K562 (cell line): Measurements from ENCODE around the gene LRP1B. TPM values are rescaled to one million over a fixed set of nuclear protein-coding genes. Genes with fewer than 3 reads are reported as not detected.
"Not testable (repeated sequence)": the region's sequence is repeated elsewhere in the genome, so short reads cannot be mapped to it uniquely, and the experiment has no call there.

Experiments
- ATAC-seq: fragments of 200-7000 bp; cut with Tn5 transposase; 3 replicates; pipeline ENCODE4 v1.9.1; 2020; ENCODE audit warnings: moderate library complexity
- BruUV-seq: library from RNA; stranded (reverse); fragments of 400-500 nt; replicated peaks from 2 replicates; lab custom pipeline; 2021; lab: Mats Ljungman, UMichigan
- CTCF ChIA-PET: fragments of 300-600 bp; formaldehyde crosslinking; extraction: SDS; loops from one replicate; lab custom pipeline; 2021; ENCODE audit warnings: low intra/inter-chr PET ratio; lab: Yijun Ruan, JAX
- POLR2A ChIA-PET: fragments of 300-600, 350-650 bp; sonication (Branson Sonifier 250); formaldehyde crosslinking; extraction: SDS; loops from one replicate; lab custom pipeline; 2021; ENCODE audit warnings: antibody characterized with exemption, inconsistent platforms; lab: Yijun Ruan, JAX
- DNase-seq, 4 experiments: peaks; one replicate each; pipeline versions ENCODE4 v3.0.0 to v3.0.0-alpha.2; 2011 to 2018; ENCODE audit warnings: low spot score in 3 of 4, mixed read lengths in 3 of 4; ENCODE audit errors: extremely low read depth in 1 of 4
- FAIRE-seq: peaks from 2 replicates; lab custom pipeline; 2011; peaks lifted over from hg19 to GRCh38; lab: Jason Lieb, UNC
- H2AFZ ChIP-seq: 2 replicates; pipeline ENCODE4 v1.6.0; 2011; ENCODE audit warnings: low read depth, low read length, control low read depth, inconsistent platforms
- H3K27ac ChIP-seq: fragments of 200-600 bp; 3 replicates; pipeline ENCODE4 v1.8.0; 2011; ENCODE audit warnings: low read depth, mild to moderate bottlenecking, control low read depth, inconsistent platforms, low read length, moderate library complexity, mixed read lengths; ENCODE audit errors: extremely low read depth
- H3K27me3 ChIP-seq, 2 experiments: fragments of 300-600 bp in 1 of 2; 2 replicates in 1 of 2; 3 replicates in 1 of 2; pipeline versions ENCODE4 v1.6.0 to v1.8.0; 2011; ENCODE audit warnings: inconsistent platforms in 2 of 2, low read length in 2 of 2, mild to moderate bottlenecking in 1 of 2, mixed read lengths in 1 of 2, moderate library complexity in 1 of 2; ENCODE audit not compliant: control insufficient read depth in 2 of 2, insufficient read depth in 2 of 2
- H3K36me3 ChIP-seq: fragments of 300-600 bp; 3 replicates; pipeline ENCODE4 v1.8.0; 2011; ENCODE audit warnings: mild to moderate bottlenecking, low read length, inconsistent platforms; ENCODE audit not compliant: control insufficient read depth, insufficient read depth
- H3K4me1 ChIP-seq, 2 experiments: fragments of 200-600 bp in 1 of 2; replicated peaks in 1 of 2; 2 replicates in 1 of 2; 3 replicates in 1 of 2; pipeline versions ENCODE4 v1.5.1 to v1.8.0; 2011; ENCODE audit warnings: inconsistent platforms in 2 of 2, low read length in 2 of 2, mild to moderate bottlenecking in 1 of 2, mixed read lengths in 1 of 2, moderate library complexity in 1 of 2; ENCODE audit not compliant: control insufficient read depth in 2 of 2, insufficient read depth in 2 of 2
- H3K4me2 ChIP-seq: 2 replicates; pipeline ENCODE4 v1.6.1; 2011; ENCODE audit warnings: low read length, control low read depth, inconsistent platforms, mixed read lengths; ENCODE audit not compliant: insufficient read depth
- H3K4me3 ChIP-seq: fragments of 200-600 bp; sonication (generic), shearing (Covaris generic); 2 replicates; pipeline ENCODE4 v1.5.1; 2016; ENCODE audit warnings: control low read depth, inconsistent platforms
- H3K79me2 ChIP-seq: fragments of 200-600 bp; 3 replicates; pipeline ENCODE4 v1.8.0; 2011; ENCODE audit warnings: low read length, inconsistent platforms; ENCODE audit not compliant: control insufficient read depth, insufficient read depth
- H3K9ac ChIP-seq, 2 experiments: 2 replicates each; pipeline versions ENCODE4 v1.6.0 to v1.6.1; 2011; ENCODE audit warnings: low read depth in 2 of 2, low read length in 2 of 2, control low read depth in 1 of 2, inconsistent platforms in 1 of 2, mild to moderate bottlenecking in 1 of 2, mixed read lengths in 1 of 2; ENCODE audit not compliant: insufficient read depth in 1 of 2
- H3K9me1 ChIP-seq: one replicate; pipeline ENCODE4 v1.6.0; 2011; ENCODE audit warnings: inconsistent platforms, mild to moderate bottlenecking, low read length, moderate library complexity; ENCODE audit not compliant: control insufficient read depth, insufficient read depth
- H3K9me3 ChIP-seq: replicated peaks from 2 replicates; pipeline ENCODE4 v1.5.1; 2011; ENCODE audit warnings: low read depth, low read length, inconsistent platforms; ENCODE audit not compliant: control insufficient read depth, insufficient read depth
- H4K20me1 ChIP-seq: replicated peaks from 2 replicates; pipeline ENCODE4 v1.6.1; 2011; ENCODE audit warnings: low read length, inconsistent platforms, mixed read lengths; ENCODE audit not compliant: control insufficient read depth, insufficient read depth
- BRCA1 ChIP-seq, 2 experiments: fragments of 450-650 bp in 1 of 2; sonication (generic) in 1 of 2; formaldehyde crosslinking in 1 of 2; IDR thresholded peaks; 2 replicates each; pipeline versions ENCODE4 v1.5.0 to v1.6.1; 2017 to 2020; ENCODE audit warnings: mild to moderate bottlenecking in 1 of 2, missing genetic modification reagents in 1 of 2
- CC2D1A ChIP-seq: fragments of 450-650 bp; IDR thresholded peaks from 2 replicates; pipeline ENCODE4 v1.6.1; 2017; ENCODE audit warnings: mild to moderate bottlenecking
- CHD2 ChIP-seq: IDR thresholded peaks from 2 replicates; pipeline ENCODE4 v1.6.1; 2011; ENCODE audit warnings: low read depth, low read length
- ETV6 ChIP-seq, 3 experiments: fragments of 150-350 bp in 1 of 3; sonication (generic) in 1 of 3; formaldehyde crosslinking in 1 of 3; IDR thresholded peaks; 2 replicates each; pipeline versions ENCODE4 v1.6.1 to v1.8.0; 2014 to 2022; ENCODE audit warnings: borderline replicate concordance in 2 of 3, low read depth in 2 of 3, antibody characterized with exemption in 1 of 3, low read length in 1 of 3, mild to moderate bottlenecking in 1 of 3, missing genetic modification reagents in 1 of 3
- FOXK2 ChIP-seq, 2 experiments: fragments of 450-650 bp; IDR thresholded peaks in 1 of 2; conservative IDR thresholded peaks in 1 of 2; 2 replicates each; pipeline ENCODE4 v1.6.1; 2016; ENCODE audit warnings: low read depth in 2 of 2, mild to moderate bottlenecking in 1 of 2
- KDM2B ChIP-seq: fragments of 250-450 bp; sonication (Bioruptor Pico); IDR thresholded peaks from 2 replicates; pipeline ENCODE4 v1.8.0; 2021; ENCODE audit warnings: mild to moderate bottlenecking, moderate library complexity
- RBM39 ChIP-seq: fragments of 200-400 bp; formaldehyde crosslinking; optimal IDR thresholded peaks from 2 replicates; pipeline ENCODE3; 2018; ENCODE audit warnings: low read depth, low read length
- TFE3 ChIP-seq: fragments of 450-650 bp; formaldehyde crosslinking; IDR thresholded peaks from 2 replicates; pipeline ENCODE4 v1.4.0; 2020; ENCODE audit warnings: mild to moderate bottlenecking, mixed read lengths
- ZNF280A ChIP-seq: fragments of 450-650 bp; IDR thresholded peaks from 2 replicates; pipeline ENCODE4 v1.6.1; 2018; ENCODE audit warnings: mild to moderate bottlenecking, low read depth; ENCODE audit not compliant: partially characterized antibody
- ZNF395 ChIP-seq: fragments of 200-800 bp; sonication (Bioruptor generic); IDR thresholded peaks from 2 replicates; pipeline ENCODE4 v1.6.1; 2017; ENCODE audit warnings: missing genetic modification characterization, missing compliant biosample characterization
- ZNF583 ChIP-seq: fragments of 250-450 bp; sonication (Bioruptor Pico); IDR thresholded peaks from 2 replicates; pipeline ENCODE4 v1.4.0; 2020
- WGBS: fragments of 100-300 bp; shearing (Covaris generic); methylation state at CpG from one replicate; pipeline ENCODE4 v1.1.6; 2016; ENCODE audit warnings: low coverage, mixed read lengths; ENCODE audit not compliant: insufficient coverage; ENCODE audit errors: missing lambda C conversion rate; 5-methylcytosine and 5-hydroxymethylcytosine counted together
- in situ Hi-C: fragments of 300-500 bp; cut with MboI; formaldehyde crosslinking; loops from 4 replicates; pipeline ENCODE4 v1.15.0; 2018; ENCODE audit warnings: inconsistent platforms, mixed read lengths
- intact Hi-C: fragments of 100-400 bp; cut with micrococcal nuclease; formaldehyde crosslinking; loops from 2 replicates; pipeline ENCODE4 v1.14.2; 2022
- polyA plus RNA-seq, 8 experiments: library from polyadenylated mRNA; depleted of rRNA in 4 of 8; stranded (reverse) in 5 of 8; unstranded in 3 of 8; fragments of >200 nt; fragmentation: Nextera tagmentation in 2 of 8; fragmentation: Illumina TruSeq in 1 of 8; extraction: Ambion mirVana in 2 of 8; extraction: Trizol in 1 of 8; gene quantifications; 2 replicates each; pipeline versions ENCODE4 v1.2.1 to v1.2.3, GENCODE V29; 2011 to 2014; ENCODE audit warnings: inconsistent platforms in 1 of 8, missing spikeins in 1 of 8
- total RNA-seq, 7 experiments: library from RNA; depleted of rRNA in 6 of 7; stranded (reverse); fragments of >200 nt in 6 of 7; fragmentation: Illumina TruSeq in 2 of 7; extraction: Trizol in 2 of 7; gene quantifications; 2 replicates each; pipeline versions ENCODE4 v1.2.1 to v1.2.3, GENCODE V29; 2011 to 2021; ENCODE audit warnings: low replicate concordance in 1 of 7

LRP1B gene
- total and polyA plus RNA-seq, 9 of the 15 experiments (the other 6 are each of a cell fraction or from before 2014, with no cell fraction given): not detected

GRCh38 chr2:140277344-140277743 is 1853.5 kb downstream of the LRP1B start:
- FAIRE-seq, H3K4me1 ChIP-seq, DNase-seq, ATAC-seq, H3K36me3 ChIP-seq, H4K20me1 ChIP-seq, H2AFZ ChIP-seq, POLR2A ChIA-PET, H3K27ac ChIP-seq, intact Hi-C loops, H3K4me2 ChIP-seq, H3K27me3 ChIP-seq, H3K9me3 ChIP-seq, H3K9me1 ChIP-seq, H3K79me2 ChIP-seq, BruUV-seq, H3K9ac ChIP-seq, CTCF ChIA-PET, in situ Hi-C loops, H3K4me3 ChIP-seq: not testable (repeated sequence)
- TF ChIP-seq TFE3: peak; percentile 75
- 1% methylated on average over 5 of the region's 5 CpGs for WGBS

- BruUV-seq: no TSS peak
- no peak for ATAC-seq
- WGBS: 0% methylated on average over 1 of the region's 1 CpG
- TF ChIP-seq KDM2B (CRISPR knock-in tag) (no peak), CHD2 (no peak), ETV6 (IDR thresholded peaks at IDR 0.05; ENCODE audit: borderline replicate concordance in 1 of 2, low read depth in 2 of 2, low read length in 1 of 2) (no peak), ETV6 (CRISPR knock-in tag; IDR thresholded peaks at IDR 0.05; ENCODE audit: borderline replicate concordance) (no peak), ZNF583 (no peak), RBM39 (no peak), CC2D1A (no peak), BRCA1 (IDR thresholded peaks at IDR 0.05) (no peak), BRCA1 (CRISPR knock-in tag; IDR thresholded peaks at IDR 0.05) (no peak), ZNF395 (no peak), FOXK2 (conservative IDR thresholded peaks at IDR 0.05 in 1 of 2, IDR thresholded peaks at IDR 0.05 in 1 of 2; ENCODE audit: low read depth in 2 of 2) (no peak), ZNF280A (no peak)
These were observed 1854.2 kb downstream of the LRP1B start for GRCh38 chr2:140276661-140277060.

More at GRCh38 chr2:140276661-140277060, 1854.2 kb downstream of the LRP1B start:
- no peak overlapping the region for H3K27ac ChIP-seq
- no peaks in the 10 kb centered on the region; the same call in 1 of the 2 replicates for H3K9me3 ChIP-seq
- no peak overlapping the region for H3K4me3 ChIP-seq
- in situ Hi-C loops (no loop called here), intact Hi-C loops (no loop called here)
- no peak overlapping the region for H2AFZ ChIP-seq
- no peaks in the 10 kb centered on the region for H4K20me1 ChIP-seq
- CTCF ChIA-PET: no interaction called here
- POLR2A ChIA-PET: no interaction called here
- H3K27me3 ChIP-seq: no peaks in the 10 kb centered on the region
- FAIRE-seq (no peak), DNase-seq (no peak)
- H3K9me1 ChIP-seq: no peaks in the 10 kb centered on the region
- H3K9ac ChIP-seq: no peak overlapping the region
- H3K4me2 ChIP-seq: no peak overlapping the region
- H3K36me3 ChIP-seq: no peaks in the 10 kb centered on the region
- no peaks in the 10 kb centered on the region for H3K4me1 ChIP-seq
- no peaks in the 10 kb centered on the region for H3K79me2 ChIP-seq
